ENCODE data around the gene PRM1. TPM values are rescaled to one million over a fixed set of nuclear protein-coding genes. Genes with fewer than 3 reads are reported as not detected.

PRM1 gene
- total RNA-seq, 1 experiment from 2014 or later: not detected

GRCh38 chr16:11308493-11309283, 27.6 kb upstream of the PRM1 start:
- Histone ChIP-seq H2BK20ac (ENCODE audit: low read depth, low read length, poor library complexity, severe bottlenecking) (no peak overlapping the region), H3K18ac (ENCODE audit: insufficient read length, low read depth, low read length) (no peak overlapping the region), H4K8ac (replicated peaks; ENCODE audit: insufficient read length, low read depth, low read length) (no peak overlapping the region), H4K20me1 (ENCODE audit: control insufficient read depth, insufficient read depth, insufficient read length) (no peaks in the 10 kb centered on the region), H3K4me2 (ENCODE audit: insufficient read depth, insufficient read length, low read length) (no peak overlapping the region), H2BK12ac (ENCODE audit: insufficient read length, low read depth, low read length) (no peak overlapping the region), H4K5ac (ENCODE audit: insufficient read length, low read depth, low read length) (no peak overlapping the region), H2BK120ac (ENCODE audit: low read depth, low read length, poor library complexity, severe bottlenecking) (no peak overlapping the region), H3K27ac (ENCODE audit: insufficient read length, low read depth, low read length) (no peak overlapping the region), H3K79me1 (ENCODE audit: insufficient read depth, low read depth, low read length, poor library complexity, severe bottlenecking) (no peaks in the 10 kb centered on the region), H4K91ac (ENCODE audit: insufficient read length, low read depth, low read length) (no peak overlapping the region), H3K23ac (ENCODE audit: insufficient read length, low read depth, low read length) (no peak overlapping the region), H3K27me3 (ENCODE audit: insufficient read depth, low read length) (no peaks in the 10 kb centered on the region), H3K79me2 (ENCODE audit: insufficient read depth, low read length) (0 out of 2 replicates have a peak, but pooled peaks cover 2% of the 10 kb centered on the region), H2AK5ac (ENCODE audit: insufficient read length, low read length) (no peak overlapping the region), H2BK5ac (ENCODE audit: insufficient read length, low read length) (no peak overlapping the region), H2AFZ (ENCODE audit: low read length) (no peak overlapping the region), H3K23me2 (ENCODE audit: insufficient read length, low read depth, low read length, poor library complexity, severe bottlenecking) (no peaks in the 10 kb centered on the region), H3T11ph (ENCODE audit: low read length) (no peak overlapping the region), H3K4ac (ENCODE audit: low read depth, low read length) (no peak overlapping the region), H3K14ac (ENCODE audit: insufficient read depth, low read length) (no peak overlapping the region), H2BK15ac (ENCODE audit: low read depth, low read length) (no peak overlapping the region), H3K9ac (ENCODE audit: extremely low read depth, insufficient read length, low read length) (no peak overlapping the region), H3K4me1 (ENCODE audit: insufficient read depth, low read length) (peaks cover 2% of the 10 kb centered on the region; the same call in 1 of the 2 replicates), H3K56ac (ENCODE audit: insufficient read length, low read depth, low read length) (no peak overlapping the region), H3K9me3 (ENCODE audit: control insufficient read depth, low read depth, low read length) (no peaks in the 10 kb centered on the region)
- no peaks in the 10 kb centered on the region; the same call in 1 of the 2 replicates for H3K27me3 Mint-ChIP-seq (ENCODE audit: low read depth)
- H3K9me3 Mint-ChIP-seq: no peaks in the 10 kb centered on the region; a peak in 1 of 5 replicates
- WGBS (ENCODE audit: extremely low coverage, insufficient read length, low lambda C conversion rate): no CpG with 5 or more reads among the region's 15 CpGs
- peaks cover 0 to 1% (median 0%) of the 10 kb centered on the region in 3 experiments; a peak in 1 of 7 replicates for H3K36me3 Mint-ChIP-seq (ENCODE audit: insufficient read depth in 1 of 3, low read depth in 3 of 3)
- TF ChIP-seq CTCF (conservative IDR thresholded peaks at IDR 0.05): no peak
- peak; percentile 60 for DNase-seq
- no peak overlapping the region; a peak in 1 of 7 replicates for H3K27ac Mint-ChIP-seq
- H3K4me3 Mint-ChIP-seq: no peak overlapping the region
- H3K4me1 Mint-ChIP-seq: peaks cover 23 to 27% of the 10 kb centered on the region in 2 experiments

Measured in H9 (cell line).